ENCODE results near the gene FILIP1L.

FILIP1L gene

DNA sequence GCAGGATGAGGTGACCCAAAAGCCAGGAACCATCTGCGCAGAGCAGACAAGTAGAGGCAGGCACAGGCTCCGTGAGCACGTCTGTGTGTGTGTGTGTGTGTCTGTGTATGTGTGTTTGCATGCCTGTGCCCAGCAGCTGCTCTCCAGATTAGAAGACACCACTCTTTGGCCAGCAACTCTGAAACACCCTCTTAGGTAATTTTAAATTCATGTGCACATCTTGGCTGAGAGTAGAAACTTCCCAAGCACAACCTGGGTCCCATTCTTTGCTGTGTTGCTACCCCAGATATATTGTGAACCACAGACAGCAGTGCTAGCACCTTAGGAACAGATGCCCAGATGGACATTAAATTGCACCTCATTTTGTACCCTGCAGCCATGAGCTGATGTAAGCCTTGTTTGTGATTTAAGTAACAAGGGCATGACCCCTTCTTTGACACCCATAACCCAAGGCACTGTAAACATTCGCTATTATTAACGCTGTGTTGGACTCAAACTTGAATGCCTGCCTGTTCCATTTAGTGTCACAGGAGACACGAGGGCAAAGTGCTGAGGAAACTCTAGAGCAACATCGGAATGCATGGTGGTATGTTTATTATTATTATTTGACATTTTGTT is at the start of gene FILIP1L:
Gene FILIP1L, minus strand, starts transcription at position 89 of the 618 bp plus-strand sequence.
- no peak for DNase-seq

DNA sequence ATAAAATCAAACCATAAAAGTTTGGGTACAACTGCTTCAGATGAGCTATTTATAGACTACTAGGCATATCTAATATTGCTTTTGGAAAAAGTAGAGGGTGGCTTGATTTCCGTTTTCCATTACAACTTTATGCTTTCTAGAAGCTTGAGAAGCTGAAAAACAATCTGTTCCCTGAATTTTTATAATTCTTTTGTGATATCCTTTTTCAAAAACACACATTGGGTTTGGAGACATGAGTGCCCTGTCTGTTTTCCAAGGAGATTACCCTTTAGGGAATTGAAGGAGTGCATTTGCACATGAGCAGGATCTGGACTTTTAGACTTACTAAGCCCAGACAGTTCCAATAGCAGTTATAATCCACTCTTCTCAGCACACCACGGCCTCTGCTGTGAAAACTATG is 49.5 kb upstream of the FILIP1L start:
- no peak for DNase-seq

DNA sequence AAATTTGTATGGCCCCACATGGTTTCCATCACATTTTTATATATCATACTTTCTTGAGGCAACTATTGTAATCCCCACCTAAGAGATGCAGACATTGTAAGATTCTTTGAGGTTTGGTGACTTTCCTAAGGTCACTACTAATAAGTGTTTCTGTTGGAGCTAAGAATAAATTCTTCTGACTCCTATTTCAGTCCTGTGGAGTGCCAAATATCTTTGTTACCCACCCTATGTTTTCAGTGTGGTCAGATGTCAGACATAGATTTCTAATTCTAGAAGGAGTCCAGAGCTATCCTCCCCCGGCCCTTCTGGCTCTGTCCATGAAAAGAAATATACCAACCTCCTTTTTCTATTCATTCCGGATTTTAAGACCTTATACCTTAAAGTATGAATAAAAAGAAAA is 46.2 kb upstream of the FILIP1L start:
- no peak for DNase-seq

DNA sequence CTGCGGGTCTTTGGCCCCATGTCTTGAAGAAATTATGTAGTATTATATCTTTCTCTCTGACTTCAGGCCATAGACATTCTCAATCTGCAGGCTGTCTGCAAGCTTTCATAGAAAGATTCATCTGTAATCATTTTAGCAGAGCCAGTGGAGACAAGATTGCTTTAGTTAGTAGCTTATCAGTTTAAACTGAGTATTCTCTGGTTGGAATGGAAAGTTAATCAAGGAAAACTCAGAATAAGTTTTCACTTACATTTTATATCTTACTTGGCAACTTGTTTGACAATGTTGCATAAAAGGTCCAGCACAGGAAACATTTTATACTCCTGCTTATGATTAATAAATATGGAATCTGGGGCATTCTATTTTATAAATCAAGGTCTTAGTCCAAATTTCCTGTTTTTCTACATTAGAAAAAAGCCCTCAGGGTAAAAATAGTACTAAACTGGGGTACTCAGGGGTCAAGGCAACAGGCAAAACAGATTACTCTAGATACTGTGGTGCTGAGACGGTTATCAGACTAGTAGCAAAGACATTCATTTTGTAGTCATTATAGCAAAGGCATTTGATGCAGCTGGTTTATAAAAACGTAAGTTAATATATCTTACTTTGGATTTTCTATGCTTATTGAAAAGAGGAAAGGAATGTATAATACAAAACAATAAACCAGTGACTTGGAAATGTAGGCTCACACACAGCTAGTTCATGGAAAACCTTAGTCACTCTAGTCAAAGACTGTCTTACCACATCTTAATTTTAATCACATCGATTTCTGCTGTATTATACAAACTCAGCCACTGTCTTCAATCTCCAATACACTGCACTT is 45.2 kb upstream of the FILIP1L start:
- no peak for DNase-seq

DNA sequence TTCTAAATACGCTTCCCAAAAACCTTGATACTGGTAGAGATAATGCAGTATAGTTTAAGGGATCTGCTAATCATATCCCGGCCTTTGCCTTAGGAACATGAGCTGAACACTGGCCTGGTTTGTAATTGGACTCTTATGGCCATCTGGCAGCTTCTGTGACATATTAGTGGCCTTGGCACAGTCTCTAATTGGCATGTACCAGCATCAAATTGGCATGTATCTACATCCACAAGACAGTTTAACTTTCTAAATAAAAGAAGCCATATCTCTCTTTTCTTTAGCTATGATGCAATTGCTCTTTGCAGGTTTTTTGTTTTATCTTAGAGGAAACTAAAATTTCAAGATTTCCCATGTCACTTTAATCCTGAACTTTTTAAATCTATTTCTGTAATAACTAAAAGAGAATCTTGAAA is 44.6 kb upstream of the FILIP1L start:
- no peak for DNase-seq

DNA sequence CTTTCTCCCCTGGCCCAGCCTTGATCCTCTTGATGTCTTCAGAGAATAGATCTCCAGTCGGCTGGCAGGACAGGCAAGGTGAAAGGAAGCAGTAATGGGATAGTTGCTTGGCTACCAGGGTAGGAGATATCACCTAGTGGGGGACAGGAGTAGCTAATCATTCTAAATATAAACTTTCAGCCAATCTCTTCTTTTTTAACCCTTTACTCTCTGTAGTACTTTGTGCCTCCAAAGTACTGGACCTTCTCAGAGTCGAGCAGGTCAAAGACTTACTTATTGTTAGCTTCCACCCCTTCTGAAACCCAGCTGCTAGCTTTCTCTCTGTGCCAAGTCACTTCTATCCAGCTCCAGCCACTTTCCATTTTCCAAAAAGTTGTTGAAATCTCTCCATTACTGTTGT is 43.4 kb upstream of the FILIP1L start:
- no peak for DNase-seq

DNA sequence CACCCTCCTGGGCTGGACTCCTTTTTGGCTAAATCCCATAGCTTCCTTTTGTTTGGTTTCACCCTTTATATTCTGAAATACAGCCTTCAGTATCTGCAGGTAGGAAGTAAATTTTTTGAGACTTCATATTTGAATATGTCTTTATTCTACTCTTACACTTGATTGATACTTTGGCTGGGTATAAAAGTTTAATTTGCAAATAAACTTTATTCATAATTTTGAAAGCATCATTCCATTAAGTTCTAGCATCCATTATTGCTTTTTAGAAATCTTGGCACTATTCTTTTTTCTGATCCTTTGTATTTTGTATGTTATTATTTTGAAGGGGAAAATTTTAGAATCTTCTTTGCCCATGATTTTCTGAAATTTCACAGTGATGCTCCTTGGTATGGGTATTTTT is 41.3 kb upstream of the FILIP1L start:
- no peak for DNase-seq

DNA sequence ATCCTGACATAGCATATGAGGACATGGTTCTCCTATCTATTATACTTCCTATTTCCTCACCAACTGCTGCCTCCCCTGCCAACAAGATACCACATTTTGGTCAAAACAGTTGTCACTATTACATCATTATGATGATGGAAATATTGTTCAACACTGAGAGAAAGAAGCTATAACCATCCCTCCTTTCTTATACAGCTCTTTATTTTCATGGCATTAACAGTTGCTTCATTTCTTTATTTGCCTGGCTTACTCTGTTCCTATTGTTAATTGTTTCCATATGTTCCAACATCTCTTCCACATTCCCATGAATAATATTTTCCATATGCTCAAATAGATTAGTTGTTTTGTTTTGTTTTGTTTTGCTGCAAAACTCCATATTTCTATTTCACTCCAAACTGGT is 40.8 kb upstream of the FILIP1L start:
- DNase-seq, result no peak

DNA sequence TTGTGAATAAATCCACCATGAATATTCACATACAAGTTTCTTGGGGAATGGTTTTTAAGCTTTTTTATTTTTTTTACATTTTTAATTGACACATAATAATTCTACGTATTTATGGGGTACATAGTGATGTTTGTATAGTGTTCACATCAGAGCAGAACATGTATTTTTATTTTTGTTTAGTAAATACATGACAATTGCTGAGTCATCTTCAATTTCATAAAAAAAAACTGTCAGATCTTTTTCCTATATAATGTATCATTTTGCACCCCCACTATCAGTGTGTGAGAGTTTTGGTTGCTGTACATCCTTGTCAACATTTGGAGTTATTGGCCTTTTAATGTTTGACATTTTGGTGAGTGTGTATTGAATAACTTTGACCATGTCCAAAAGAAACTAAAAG is 39.9 kb upstream of the FILIP1L start:
- no peak for DNase-seq

DNA sequence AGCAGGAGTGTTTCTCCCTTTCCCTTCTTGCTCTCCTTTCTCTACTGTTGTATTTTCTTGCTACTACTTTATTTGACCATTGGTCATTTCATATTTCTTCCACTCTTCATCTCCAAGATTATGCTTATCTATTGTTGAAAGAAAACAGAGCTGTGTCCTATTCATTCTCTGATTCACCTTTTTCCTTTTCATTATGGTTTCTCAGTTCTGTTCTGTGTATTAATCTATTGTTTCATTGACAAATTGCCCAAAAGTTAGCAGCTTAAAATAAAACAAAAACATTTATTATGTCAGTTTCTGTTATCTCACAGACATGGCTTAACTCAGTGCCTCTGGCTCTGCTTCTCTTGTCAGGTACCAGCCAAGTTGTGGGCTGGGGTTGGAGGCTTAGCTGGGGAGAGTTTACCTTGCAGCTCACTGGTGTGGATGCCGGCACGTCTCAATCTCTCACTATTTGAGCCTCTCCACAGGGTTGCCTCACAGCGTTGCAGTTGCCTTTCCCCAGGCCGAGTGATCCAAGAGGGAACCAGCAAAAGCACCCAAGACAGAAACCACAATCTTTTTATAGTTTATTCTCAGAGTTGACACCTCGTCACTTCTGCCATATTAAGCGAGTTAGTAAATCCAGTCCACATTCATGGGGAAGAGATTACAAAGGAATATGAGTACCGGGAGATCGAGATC is 36.9 kb upstream of the FILIP1L start:
- no peak for DNase-seq

DNA sequence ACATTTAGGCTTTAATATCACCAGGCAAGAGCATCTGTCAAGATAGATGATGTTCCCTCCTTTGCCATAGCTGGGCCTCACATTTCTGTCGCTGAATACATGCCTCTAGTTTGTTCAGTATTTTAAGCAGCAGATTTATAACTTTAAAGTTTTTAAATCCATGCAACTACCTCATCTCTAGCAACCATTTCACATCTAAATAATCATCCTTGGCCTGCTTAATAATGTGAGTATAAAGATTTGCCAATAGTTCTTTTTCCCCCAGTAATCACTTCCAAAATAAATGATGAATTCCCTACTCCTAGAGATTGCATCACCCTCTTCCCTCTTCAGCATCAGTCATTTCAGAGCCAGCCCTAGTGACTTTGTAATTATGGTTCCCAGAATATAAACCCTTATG is 36.2 kb upstream of the FILIP1L start:
- DNase-seq, result no peak

DNA sequence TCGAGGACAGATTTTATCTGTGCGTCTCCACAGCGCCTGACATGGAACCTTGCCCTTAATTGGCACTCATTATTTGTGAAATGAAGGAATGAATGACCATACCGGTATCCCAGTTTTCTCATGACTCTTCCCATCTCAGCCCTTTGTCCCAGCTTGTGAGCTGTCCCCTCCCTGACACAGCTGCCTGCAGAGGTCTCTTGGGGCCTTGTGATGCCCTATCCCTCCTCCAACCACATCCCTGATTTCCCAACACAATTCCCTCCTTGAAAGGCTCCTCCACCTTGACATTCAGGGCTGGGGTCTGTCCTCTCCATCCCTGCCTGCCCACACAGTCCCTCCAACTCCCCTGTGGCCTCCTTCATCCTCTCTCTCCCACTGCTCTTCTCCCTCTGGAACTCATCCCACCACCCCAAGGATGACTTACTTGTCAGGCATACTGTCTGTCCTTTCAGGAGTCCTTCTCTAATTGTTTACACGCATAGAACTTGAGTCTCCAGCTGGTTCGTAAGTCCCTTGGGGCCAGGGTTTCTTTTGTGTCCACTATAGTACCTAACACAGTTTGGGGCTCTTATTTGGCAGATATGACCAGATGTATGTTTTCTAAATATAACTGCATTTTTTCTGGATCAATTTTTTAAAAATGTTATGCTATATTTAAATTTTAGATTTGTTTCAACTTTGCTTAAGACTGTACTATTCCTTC is 35.6 kb upstream of the FILIP1L start:
- no peak for DNase-seq

DNA sequence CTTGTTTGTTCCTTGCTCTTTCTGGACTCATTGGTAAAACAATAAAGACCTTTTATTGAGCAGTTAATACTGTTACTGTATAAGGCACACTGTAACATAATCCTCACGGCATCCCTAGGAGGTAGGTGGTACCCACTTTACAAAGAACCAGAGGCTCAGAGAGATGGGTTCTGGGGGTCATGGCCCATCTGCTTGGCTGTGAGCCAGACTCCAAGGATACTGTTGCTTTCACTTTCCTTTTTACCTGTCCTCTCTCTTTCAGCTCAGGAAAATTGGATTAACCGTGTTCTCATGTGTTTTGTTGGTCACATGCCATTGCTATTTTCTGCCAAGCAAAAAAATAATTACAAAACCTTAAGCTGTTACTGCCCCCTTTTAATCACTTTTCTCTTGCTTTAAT is 34.8 kb upstream of the FILIP1L start:
- DNase-seq, result no peak

DNA sequence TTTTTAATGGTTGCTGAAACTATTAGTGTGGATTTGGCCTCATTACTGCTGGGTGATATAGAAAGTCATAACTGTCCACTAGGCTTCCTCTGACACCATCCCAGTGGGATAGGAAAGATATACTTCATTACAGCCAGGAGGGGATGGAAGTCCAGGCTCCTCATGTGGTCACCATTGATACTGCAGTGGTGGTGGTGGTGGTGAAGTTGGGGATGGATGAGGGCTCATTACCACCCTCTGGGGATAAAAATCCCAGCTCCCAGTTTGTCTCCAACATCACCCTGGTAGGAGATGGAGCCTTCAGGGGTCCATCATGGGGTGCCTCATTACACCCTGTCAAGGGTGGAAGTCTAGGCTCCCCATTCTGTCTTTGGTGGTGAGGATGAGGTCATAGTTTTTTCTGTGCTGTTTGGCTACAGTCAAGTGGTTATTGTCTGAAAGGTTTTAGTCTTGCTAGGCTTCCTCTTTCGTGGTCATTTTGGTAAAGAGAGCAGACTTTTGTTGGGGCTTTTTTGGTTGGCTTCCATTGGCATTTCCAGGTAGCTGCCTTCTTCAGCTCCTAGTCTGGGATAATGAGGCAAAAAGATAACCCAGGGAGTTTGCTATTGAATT is 30.1 kb upstream of the FILIP1L start:
- no peak for DNase-seq

DNA sequence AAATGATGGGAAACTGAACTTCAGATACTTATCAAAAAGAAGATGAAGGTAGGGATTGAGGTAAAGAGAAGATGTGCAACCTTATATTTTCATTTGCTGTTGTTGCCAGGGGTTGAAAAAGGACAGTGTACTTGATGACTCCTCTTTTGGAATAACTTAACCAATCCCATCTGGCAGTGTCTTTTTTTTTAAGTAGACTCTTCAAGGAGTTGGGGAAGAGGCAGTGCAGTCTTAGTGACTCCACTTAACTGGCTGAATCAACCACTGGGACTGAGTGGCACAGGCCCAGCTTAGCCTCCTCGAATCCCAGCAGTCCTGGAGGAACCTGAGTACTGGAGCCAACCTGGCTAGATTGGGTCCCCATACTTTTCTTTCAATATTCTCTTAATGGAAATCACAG is 27.3 kb upstream of the FILIP1L start:
- DNase-seq, result no peak

DNA sequence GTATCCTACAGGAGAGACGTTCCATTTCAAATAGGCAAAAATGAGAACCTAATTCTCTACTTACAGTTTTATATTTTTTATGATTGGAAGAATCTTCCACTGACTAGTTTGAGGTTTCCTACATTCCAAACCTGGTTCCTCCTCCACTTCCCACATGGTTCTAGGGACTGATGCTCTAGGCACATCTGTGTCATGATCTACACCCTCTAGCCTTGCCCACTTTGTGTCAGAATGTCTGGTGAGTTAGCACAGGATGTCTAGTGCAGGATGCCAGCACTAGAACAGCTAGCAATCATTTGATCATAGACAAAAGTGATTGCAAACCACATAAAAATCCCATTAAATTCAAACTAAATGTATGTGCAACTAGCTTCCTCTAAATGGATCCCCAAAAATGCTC is 26.7 kb upstream of the FILIP1L start:
- no peak for DNase-seq

DNA sequence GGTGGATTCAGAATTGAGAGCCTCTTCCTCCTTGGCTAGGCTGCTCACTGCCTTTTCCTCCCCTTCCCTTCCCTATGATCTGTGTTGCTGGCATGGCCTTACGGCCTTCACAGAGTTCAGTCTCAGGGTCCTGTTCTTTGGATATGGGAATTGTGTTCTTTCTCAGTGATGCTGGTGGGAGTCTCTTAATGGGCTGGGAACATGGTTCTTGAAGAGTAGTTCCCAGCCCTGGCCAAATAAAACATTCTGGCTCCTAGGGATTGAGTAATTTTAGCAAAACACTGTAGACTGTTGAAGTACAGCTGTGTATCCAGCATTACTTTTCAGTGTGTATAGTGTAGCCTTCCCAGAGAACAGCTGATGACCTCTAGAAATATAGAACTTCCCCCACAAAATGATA is 22.6 kb upstream of the FILIP1L start:
- DNase-seq, result no peak

DNA sequence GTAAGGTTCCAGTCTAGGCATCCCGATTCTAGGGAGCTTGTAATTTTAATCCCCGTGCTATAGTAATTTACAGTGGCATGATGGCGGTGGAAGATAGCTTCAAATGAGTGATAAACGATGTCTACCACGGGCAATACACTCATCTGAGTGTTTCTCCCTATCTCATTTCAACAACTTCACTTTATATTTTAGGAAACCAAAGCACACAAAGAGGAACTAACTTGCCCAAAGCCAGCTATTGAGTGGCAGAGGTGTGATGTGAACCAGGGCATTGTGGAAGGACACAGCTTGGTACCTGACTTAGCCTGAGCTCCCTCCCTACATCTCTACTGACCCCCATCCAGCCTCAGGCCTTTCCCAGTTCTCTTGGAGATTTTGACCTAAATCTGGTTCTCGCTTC is 16.9 kb upstream of the FILIP1L start:
- no peak for DNase-seq

DNA sequence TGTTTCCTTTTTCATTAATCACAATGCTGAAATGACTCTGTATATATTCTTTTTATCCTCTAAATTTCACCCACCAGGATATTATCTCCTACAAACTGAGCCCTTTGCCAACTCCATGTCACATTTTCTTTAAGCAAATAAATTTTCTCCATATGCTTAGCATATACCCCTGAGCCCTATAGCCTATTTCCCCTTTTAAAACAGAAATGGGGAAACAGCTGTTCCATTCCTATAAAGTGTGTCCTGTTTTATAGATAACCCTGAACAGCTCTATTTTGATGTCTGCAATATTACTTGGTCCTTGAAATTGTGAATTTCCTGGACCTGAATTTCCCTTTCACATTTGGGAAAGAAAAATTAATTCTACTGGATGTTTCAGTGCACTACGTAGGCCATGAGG is 15.6 kb upstream of the FILIP1L start:
- no peak for DNase-seq

DNA sequence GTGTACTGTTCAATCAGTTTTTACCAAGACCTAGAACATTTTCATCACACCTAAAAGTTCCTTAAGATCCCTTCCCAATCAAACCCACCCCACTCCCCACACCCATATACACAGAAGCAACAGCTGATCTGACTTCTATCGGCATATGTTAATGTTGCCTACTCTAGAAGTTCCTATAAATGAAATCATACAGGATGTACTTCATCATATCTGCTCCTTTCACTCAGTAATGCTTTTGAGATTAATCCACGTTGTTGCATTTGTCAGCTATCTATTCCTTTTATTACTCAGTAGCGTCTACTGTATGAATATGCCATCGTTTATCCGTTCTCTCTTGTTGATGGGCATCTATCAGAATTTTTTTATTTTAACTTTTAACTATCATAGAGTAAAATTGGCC is 14.3 kb upstream of the FILIP1L start:
- no peak for DNase-seq

DNA sequence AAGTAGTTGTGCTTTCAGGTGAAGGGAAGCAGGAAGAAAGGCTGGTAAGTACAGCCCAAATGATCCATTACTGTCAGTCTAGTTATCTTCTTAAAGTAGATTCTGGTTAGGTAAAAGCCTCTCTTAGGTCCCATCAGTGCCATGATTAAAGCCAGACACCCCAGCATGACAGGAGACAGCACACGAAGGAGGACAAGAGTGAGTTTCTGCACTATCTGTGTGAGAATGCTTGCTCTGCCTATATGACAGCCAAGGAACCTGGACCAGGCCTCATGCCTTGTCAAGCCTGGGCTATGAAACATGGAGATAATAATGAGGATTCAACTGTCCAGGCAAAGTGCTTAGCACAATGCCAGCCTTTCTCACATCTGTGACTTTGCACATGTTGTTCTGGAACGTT is 13.5 kb upstream of the FILIP1L start:
- DNase-seq, result no peak

DNA sequence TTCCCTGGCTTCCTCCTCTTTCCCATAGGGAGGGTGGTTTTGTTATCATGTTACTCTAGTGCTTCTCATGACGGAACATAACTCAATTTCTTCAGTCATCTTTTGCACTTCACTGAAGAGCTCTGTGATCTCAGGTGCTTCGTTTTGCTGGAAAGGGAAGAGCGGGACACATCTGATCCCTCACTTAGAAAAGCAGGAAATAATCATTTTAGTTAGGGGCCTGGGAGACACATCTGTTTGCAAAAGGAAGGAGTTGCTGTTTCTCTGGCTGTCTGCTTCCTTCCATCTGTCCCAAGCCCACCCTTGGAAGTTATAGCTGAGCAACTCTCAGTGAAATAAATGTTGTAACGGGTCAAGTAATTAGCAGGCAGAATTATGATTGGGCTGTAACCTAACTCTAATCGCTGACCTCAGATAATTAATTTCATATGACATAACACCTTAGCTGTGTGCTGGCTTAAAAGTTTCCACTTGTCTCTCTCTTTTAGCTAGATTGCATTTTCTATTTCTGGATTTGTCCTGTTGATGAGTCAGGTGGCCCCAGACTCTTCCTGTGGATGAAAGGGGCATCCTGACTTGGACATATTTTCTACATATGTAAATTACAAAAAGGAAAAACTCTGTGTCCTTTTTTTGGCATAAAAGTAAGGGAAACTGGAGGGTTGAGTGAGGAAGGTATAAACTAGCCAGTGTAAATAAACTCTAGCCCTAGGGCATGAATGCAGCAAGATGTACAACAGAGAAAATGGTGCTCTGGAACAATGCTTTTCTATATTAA is 11.0 kb upstream of the FILIP1L start:
- no peak for DNase-seq

Measured in NCI-H510A (cell line).